ENCODE results near the gene SEMA4B. TPM values are rescaled to one million over a fixed set of nuclear protein-coding genes. Genes with fewer than 3 reads are reported as not detected.

The SEMA4B gene
- total and polyA plus RNA-seq, 9 of the 15 experiments (the other 6 are each of a cell fraction or from before 2014, with no cell fraction given), result 1.3 to 33.6 (median 11.0) TPM

DNA sequence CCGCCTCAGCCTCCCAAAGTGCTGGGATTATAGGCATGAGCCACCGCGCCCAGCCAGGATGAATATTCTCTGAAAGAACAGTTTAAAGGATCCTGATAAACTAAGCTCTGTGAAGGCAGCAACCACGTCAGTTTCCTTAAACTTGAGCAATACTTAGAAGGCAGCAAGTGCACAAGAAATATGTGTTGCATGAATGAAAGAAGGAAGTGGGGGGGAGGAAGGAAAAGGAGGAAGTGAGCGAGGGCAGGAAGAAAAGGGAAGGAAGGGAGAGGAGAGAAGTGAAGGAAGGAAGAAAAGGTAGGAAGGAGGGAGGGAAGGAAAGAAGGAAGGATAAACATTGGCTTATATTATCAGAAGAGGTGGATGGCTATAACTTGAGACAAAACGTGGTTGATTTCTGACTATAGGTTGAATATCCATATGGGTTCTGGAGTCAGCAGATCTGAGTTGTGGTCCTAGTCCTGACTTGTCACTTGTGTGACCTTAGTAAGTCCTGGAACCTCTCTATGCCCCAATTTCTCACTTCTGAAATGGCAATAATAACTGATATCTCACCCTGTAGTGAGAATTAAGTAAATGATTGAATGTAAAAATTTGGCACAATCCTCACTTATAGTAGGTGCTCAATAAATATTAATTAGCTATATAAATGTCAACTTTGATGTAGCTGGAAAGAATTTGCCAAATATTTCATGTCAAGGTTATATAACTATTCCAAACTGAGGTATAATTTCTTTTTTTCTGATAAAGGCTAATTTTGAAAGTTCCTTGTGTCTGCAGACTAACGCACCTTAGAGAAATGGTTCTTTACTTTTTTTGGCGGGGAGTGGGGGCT is 12.0 kb upstream of the SEMA4B start (continued):
- no peak for TF ChIP-seq SLC30A9 (CRISPR knock-in tag; IDR thresholded peaks at IDR 0.05)
- TF ChIP-seq, protein P1, sequence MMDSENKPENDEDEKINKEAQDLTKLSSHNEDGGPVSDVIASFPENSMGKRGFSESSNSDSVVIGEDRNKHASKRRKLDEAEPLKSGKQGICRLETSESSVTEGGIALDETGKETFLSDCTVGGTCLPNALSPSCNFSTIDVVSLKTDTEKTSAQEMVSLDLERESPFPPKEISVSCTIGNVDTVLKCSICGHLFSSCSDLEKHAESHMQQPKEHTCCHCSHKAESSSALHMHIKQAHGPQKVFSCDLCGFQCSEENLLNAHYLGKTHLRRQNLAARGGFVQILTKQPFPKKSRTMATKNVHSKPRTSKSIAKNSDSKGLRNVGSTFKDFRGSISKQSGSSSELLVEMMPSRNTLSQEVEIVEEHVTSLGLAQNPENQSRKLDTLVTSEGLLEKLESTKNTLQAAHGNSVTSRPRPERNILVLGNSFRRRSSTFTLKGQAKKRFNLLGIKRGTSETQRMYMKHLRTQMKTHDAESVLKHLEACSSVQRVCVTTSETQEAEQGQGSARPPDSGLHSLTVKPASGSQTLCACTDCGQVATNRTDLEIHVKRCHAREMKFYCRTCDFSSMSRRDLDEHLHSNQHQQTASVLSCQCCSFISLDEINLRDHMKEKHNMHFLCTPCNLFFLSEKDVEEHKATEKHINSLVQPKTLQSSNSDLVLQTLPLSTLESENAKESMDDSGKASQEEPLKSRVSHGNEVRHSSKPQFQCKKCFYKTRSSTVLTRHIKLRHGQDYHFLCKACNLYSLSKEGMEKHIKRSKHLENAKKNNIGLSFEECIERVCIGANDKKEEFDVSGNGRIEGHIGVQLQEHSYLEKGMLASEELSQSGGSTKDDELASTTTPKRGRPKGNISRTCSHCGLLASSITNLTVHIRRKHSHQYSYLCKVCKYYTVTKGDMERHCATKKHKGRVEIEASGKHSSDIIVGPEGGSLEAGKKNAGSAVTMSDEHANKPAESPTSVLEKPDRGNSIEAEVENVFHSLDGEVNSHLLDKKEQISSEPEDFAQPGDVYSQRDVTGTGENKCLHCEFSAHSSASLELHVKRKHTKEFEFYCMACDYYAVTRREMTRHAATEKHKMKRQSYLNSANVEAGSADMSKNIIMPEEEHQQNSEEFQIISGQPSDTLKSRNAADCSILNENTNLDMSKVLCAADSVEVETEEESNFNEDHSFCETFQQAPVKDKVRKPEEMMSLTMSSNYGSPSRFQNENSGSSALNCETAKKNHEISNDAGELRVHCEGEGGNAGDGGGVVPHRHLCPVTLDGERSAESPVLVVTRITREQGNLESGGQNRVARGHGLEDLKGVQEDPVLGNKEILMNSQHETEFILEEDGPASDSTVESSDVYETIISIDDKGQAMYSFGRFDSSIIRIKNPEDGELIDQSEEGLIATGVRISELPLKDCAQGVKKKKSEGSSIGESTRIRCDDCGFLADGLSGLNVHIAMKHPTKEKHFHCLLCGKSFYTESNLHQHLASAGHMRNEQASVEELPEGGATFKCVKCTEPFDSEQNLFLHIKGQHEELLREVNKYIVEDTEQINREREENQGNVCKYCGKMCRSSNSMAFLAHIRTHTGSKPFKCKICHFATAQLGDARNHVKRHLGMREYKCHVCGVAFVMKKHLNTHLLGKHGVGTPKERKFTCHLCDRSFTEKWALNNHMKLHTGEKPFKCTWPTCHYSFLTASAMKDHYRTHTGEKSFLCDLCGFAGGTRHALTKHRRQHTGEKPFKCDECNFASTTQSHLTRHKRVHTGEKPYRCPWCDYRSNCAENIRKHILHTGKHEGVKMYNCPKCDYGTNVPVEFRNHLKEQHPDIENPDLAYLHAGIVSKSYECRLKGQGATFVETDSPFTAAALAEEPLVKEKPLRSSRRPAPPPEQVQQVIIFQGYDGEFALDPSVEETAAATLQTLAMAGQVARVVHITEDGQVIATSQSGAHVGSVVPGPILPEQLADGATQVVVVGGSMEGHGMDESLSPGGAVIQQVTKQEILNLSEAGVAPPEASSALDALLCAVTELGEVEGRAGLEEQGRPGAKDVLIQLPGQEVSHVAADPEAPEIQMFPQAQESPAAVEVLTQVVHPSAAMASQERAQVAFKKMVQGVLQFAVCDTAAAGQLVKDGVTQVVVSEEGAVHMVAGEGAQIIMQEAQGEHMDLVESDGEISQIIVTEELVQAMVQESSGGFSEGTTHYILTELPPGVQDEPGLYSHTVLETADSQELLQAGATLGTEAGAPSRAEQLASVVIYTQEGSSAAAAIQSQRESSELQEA (IDR thresholded peaks at IDR 0.05; ENCODE audit: low read depth), result no peak
- peak; percentile 55 for TF ChIP-seq MTA2 (IDR thresholded peaks at IDR 0.05; ENCODE audit: low read depth)
- TF ChIP-seq, protein P2, sequence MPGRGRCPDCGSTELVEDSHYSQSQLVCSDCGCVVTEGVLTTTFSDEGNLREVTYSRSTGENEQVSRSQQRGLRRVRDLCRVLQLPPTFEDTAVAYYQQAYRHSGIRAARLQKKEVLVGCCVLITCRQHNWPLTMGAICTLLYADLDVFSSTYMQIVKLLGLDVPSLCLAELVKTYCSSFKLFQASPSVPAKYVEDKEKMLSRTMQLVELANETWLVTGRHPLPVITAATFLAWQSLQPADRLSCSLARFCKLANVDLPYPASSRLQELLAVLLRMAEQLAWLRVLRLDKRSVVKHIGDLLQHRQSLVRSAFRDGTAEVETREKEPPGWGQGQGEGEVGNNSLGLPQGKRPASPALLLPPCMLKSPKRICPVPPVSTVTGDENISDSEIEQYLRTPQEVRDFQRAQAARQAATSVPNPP (IDR thresholded peaks at IDR 0.05; ENCODE audit: borderline replicate concordance, insufficient read depth, insufficient read length), result no peak
- no peak for TF ChIP-seq ZEB2 (IDR thresholded peaks at IDR 0.05)
- TF ChIP-seq NFE2 (IDR thresholded peaks at IDR 0.05; ENCODE audit: low read depth), result no peak
- TF ChIP-seq ZNF778 (CRISPR knock-in tag; IDR thresholded peaks at IDR 0.05), result no peak
- no peak for TF ChIP-seq JUND (IDR thresholded peaks at IDR 0.05; ENCODE audit: borderline replicate concordance, low read depth, low read length)
- TF ChIP-seq JUND (tag; IDR thresholded peaks at IDR 0.05; ENCODE audit: borderline replicate concordance, low read depth, low read length), result no peak
- no peak for TF ChIP-seq FOSL1 (tag; conservative IDR thresholded peaks at IDR 0.05)
- TF ChIP-seq STAT5B (CRISPR knock-in tag; IDR thresholded peaks at IDR 0.05), result no peak
- TF ChIP-seq, protein P3, sequence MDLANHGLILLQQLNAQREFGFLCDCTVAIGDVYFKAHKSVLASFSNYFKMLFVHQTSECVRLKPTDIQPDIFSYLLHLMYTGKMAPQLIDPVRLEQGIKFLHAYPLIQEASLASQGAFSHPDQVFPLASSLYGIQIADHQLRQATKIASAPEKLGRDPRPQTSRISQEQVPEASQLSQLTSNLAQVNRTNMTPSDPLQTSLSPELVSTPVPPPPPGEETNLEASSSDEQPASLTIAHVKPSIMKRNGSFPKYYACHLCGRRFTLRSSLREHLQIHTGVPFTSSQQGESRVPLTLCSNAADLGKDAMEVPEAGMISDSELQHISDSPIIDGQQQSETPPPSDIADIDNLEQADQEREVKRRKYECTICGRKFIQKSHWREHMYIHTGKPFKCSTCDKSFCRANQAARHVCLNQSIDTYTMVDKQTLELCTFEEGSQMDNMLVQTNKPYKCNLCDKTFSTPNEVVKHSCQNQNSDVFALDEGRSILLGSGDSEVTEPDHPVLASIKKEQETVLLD (IDR thresholded peaks at IDR 0.05), result peak; percentile 68; the same call in 1 of the 2 replicates
- no peak for TF ChIP-seq NUFIP1 (IDR thresholded peaks at IDR 0.05; ENCODE audit: partially characterized antibody)
- no peak for TF ChIP-seq STAG1 (CRISPR knock-in tag; IDR thresholded peaks at IDR 0.05; ENCODE audit: borderline replicate concordance)
- peak; percentile 45 to 55; a peak in 2 of 4 replicates for TF ChIP-seq TRIM24 (IDR thresholded peaks at IDR 0.05)
- TF ChIP-seq, protein P4, sequence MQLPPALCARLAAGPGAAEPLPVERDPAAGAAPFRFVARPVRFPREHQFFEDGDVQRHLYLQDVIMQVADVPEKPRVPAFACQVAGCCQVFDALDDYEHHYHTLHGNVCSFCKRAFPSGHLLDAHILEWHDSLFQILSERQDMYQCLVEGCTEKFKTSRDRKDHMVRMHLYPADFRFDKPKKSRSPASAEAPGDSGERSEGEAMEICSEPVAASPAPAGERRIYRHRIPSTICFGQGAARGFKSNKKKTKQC (CRISPR knock-in tag; IDR thresholded peaks at IDR 0.05), result no peak
- no peak for TF ChIP-seq PML (IDR thresholded peaks at IDR 0.05; ENCODE audit: low read length)
- peak; percentile 56 for TF ChIP-seq ARHGAP35 (IDR thresholded peaks at IDR 0.05; ENCODE audit: partially characterized antibody)
